Panc1 (cell line): ENCODE measurements around the gene FRMD4A.

Experiments
- CTCF ChIP-seq: fragments of 450-650 bp; IDR thresholded peaks from 2 replicates; pipeline ENCODE4 v1.5.1; 2017; ENCODE audit warnings: mild to moderate bottlenecking
- POLR2AphosphoS5 ChIP-seq: IDR thresholded peaks from 2 replicates; pipeline ENCODE4 v1.6.1; 2012; ENCODE audit warnings: mild to moderate bottlenecking, low read depth, low read length, moderate library complexity
- REST ChIP-seq, 2 experiments: IDR thresholded peaks; 2 replicates each; pipeline ENCODE4 v1.6.1; 2011 to 2012; ENCODE audit warnings: low read depth in 2 of 2, control low read depth in 1 of 2, low read length in 1 of 2, mild to moderate bottlenecking in 1 of 2, moderate library complexity in 1 of 2; ENCODE audit not compliant: insufficient read depth in 1 of 2

GRCh38 chr10:13977861-13978532 lies 352.7 kb downstream of the FRMD4A start:
- TF ChIP-seq CTCF (no peak), REST (IDR thresholded peaks at IDR 0.05; ENCODE audit: insufficient read depth in 1 of 2, low read depth in 2 of 2, low read length in 1 of 2) (no peak), POLR2AphosphoS5 (no peak)
